ENCODE data around the gene TAS1R3.

TAS1R3 gene

DNA sequence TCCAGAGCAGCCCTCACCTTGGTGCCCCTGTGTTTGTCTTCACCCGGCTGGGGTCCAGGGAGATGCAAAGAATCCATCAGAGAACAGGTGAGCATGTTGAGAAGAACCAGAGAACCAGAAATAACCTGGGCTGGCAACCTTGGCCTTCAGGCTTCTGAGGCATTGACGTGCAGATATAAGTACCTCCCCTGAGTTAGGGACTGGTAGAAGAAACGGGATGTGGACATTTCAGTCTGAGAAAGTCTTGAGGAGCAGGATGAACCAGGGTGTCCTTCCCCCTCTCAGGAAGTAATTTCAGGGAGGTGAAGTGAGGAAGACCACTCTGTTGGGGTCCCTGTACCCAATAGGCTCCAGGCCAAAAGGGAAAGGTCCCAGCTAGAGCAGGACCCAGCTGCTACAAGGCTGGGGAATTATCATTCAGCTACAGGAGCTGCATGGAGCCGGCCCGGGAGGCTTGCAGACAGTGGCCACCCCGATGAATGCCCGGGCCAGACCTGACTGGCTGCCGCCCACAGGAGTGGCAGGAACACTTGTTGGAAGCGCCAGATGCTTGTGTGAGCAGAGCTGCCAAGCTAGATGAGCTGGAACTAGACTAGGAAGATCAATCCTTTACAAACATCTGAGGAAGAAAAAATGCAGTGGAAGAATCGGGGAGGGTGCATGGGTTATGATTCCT, 45.6 kb downstream of the TAS1R3 start:
- POLR2A ChIA-PET, result interaction anchor here (1.7 to 3.1 kb wide), 2 partner anchors 8 to 20 kb away, joined by 8 to 36 read pairs; partner anchors contain the start of gene CCNL2

DNA sequence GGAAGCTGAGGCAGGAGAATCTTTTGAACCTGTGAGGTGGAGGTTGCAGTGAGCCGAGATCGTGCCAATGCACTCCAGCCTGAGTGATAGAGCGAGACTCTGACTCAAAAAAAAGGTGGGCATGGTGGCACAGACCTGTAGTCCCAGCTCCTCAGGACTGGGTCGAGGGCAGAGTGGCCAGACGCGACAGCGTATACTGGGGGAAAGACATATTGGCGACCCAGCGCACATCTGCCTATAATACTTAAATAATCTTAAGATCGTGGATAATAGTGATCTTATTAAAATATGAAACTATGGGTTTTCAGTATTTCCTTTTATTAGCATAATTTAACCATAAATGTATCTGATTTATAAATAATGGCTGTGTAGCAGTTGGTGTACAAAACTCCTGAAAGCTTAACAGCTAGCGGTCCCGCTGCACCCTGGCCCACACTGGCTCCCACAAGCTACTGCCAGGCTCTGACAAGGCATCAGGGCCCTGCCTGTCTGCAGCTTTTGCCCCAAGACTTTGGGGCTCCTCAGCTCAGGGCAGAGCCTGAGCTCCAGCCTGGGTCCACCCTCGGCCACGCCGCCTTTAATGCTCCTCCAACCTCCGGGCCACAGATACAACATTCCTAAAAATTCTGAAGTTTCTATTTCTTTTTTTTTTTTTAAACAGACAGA, 46.6 kb downstream of the TAS1R3 start:
- DNase-seq (ENCODE audit: low read depth, low spot score), result no peak
- ChIA-PET CTCF (interaction anchor here (1.4 to 1.5 kb wide), 2 partner anchors 21 to 128 kb away, joined by 3 to 7 read pairs; partner anchors contain the start of gene CCNL2), POLR2A (no interaction called here)
- H3K4me3 ChIP-seq (ENCODE audit: low read depth, low read length), result no peak overlapping the region
- TF ChIP-seq, protein P1, sequence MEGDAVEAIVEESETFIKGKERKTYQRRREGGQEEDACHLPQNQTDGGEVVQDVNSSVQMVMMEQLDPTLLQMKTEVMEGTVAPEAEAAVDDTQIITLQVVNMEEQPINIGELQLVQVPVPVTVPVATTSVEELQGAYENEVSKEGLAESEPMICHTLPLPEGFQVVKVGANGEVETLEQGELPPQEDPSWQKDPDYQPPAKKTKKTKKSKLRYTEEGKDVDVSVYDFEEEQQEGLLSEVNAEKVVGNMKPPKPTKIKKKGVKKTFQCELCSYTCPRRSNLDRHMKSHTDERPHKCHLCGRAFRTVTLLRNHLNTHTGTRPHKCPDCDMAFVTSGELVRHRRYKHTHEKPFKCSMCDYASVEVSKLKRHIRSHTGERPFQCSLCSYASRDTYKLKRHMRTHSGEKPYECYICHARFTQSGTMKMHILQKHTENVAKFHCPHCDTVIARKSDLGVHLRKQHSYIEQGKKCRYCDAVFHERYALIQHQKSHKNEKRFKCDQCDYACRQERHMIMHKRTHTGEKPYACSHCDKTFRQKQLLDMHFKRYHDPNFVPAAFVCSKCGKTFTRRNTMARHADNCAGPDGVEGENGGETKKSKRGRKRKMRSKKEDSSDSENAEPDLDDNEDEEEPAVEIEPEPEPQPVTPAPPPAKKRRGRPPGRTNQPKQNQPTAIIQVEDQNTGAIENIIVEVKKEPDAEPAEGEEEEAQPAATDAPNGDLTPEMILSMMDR (IDR thresholded peaks at IDR 0.05; ENCODE audit: insufficient read depth, low read length, missing control alignments), result no peak

More for the DNA sequence above, 45.6 kb downstream of the TAS1R3 start:
- TF ChIP-seq, protein P1 (IDR thresholded peaks at IDR 0.05; ENCODE audit: insufficient read depth, low read length, missing control alignments), result no peak
- no peak overlapping the region for H3K4me3 ChIP-seq (ENCODE audit: low read depth, low read length)
- CTCF ChIA-PET, result interaction anchor here (1.9 to 9.3 kb wide), 2 partner anchors 11 to 32 kb away, joined by 7 to 138 read pairs; partner anchors contain the start of gene DVL1
- no peak for DNase-seq (ENCODE audit: low read depth, low spot score)

DNA sequence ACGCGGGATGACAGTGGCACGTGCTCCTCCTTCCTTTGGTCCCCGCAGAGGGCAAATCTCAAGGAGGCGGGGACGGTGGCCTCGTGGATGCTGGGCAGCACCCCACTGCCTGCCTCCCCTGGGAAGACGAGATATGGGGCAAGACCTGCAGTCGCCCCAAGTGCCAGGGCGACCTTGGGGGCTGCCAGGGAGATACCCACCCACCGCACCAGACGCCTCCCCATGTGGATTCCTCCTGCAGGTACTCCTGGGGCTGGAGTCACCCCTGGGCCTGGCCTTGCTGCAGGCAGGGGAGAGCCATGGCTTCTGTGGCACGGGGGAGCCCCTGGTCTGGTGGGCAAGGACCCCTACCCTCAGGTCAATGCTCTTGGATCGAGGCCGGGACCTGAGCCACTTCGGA, 49.8 kb downstream of the TAS1R3 start:
- CTCF ChIA-PET, result interaction anchor here (2.5 kb wide), 1 partner anchor 20 kb away, joined by 8 read pairs; no protein-coding TSS in a partner anchor
- TF ChIP-seq, protein P1 (IDR thresholded peaks at IDR 0.05; ENCODE audit: insufficient read depth, low read length, missing control alignments), result no peak

DNA sequence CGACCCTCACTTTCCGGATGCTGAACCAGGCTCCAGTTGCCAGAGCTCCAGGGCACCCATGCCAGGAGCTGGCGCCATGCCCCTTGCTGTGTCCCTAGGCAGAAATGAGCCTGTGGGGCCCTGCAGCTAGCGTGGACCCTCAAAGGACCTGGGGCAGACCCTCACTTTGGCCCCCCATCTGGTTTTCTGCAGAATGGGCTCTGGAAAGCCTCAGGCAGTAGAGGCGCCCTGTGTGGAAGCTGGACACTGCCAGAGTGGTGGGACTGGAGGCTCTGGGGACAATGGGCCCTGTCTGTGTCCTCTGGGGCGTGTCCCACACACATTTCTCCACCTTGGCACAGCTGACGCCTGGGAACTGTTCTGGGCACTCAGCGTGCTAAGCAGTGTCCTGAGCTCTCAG, 50.2 kb downstream of the TAS1R3 start:
- DNase-seq (ENCODE audit: low read depth, low spot score), result no peak
- TF ChIP-seq, protein P1 (IDR thresholded peaks at IDR 0.05; ENCODE audit: insufficient read depth, low read length, missing control alignments), result no peak
- POLR2A ChIA-PET, result no interaction called here
- CTCF ChIA-PET, result interaction anchor here (2.5 kb wide), 1 partner anchor 19 kb away, joined by 8 read pairs; no protein-coding TSS in a partner anchor
- H3K4me3 ChIP-seq (ENCODE audit: low read depth, low read length), result no peak overlapping the region

More for the DNA sequence above, 49.8 kb downstream of the TAS1R3 start:
- DNase-seq (ENCODE audit: low read depth, low spot score), result no peak
- POLR2A ChIA-PET, result no interaction called here
- no peak overlapping the region for H3K4me3 ChIP-seq (ENCODE audit: low read depth, low read length)

All from AG04449 (cell line).